GM12891 (cell line): ENCODE data around the gene GJA1.

ENCODE experiments used
- PAX5 ChIP-seq: IDR thresholded peaks from 2 replicates; pipeline ENCODE4 v1.6.1; 2011; ENCODE audit warnings: low read length, moderate library complexity, mild to moderate bottlenecking; ENCODE audit not compliant: insufficient read depth, severe bottlenecking
- POLR2A ChIP-seq: IDR thresholded peaks from 2 replicates; pipeline ENCODE4 v1.6.1; 2011; ENCODE audit warnings: low read depth, low read length, control low read depth
- POLR2AphosphoS5 ChIP-seq: IDR thresholded peaks from 2 replicates; pipeline ENCODE4 v1.6.1; 2011; ENCODE audit warnings: low read depth, low read length, control low read depth
- POU2F2 ChIP-seq: IDR thresholded peaks from 2 replicates; pipeline ENCODE4 v1.6.1; 2011; ENCODE audit warnings: low read depth, mild to moderate bottlenecking, control low read depth, low read length, moderate library complexity
- SPI1 ChIP-seq: IDR thresholded peaks from 2 replicates; pipeline ENCODE4 v1.6.1; 2011; ENCODE audit warnings: low read depth, low read length, control low read depth
- TAF1 ChIP-seq: IDR thresholded peaks from 2 replicates; pipeline ENCODE4 v1.6.1; 2011; ENCODE audit warnings: low read depth, low read length, control low read depth

DNA sequence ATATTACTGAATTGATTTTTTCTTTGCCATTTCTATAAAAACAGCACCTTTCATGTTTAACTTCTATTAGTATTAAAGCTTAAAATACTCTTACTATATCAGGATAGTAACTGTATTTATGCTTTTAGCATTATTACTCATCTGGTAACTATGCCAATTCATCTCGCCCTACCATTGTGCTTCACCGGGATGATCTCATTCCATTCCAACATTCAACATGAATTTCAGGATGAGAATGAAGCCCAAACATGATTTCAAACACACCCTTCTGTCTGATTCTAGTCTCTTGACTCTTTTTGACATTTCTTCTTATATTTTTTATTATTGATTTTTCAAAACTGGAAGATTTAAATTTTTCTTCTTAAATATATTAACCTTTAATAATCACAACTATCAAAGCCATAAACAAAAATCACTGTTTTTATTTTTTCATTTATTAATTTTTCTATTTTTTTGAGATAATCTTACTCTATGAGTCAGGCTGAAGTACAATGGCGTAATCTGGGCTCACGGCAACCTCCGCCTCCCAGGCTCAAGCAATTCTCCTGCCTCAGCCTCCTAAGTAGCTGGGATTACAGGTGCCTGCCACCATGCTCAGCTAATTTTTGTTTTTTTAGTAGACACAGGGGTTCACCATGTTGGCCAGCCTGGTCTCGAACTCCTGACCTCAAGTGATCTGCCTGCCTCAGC is 46.7 kb downstream of the GJA1 start:
- TF ChIP-seq POLR2A (no peak), POLR2AphosphoS5 (no peak), TAF1 (no peak), SPI1 (no peak), PAX5 (no peak), POU2F2 (no peak)
